ENCODE data around the gene EFNA3.
"Not testable (repeated sequence)": the region's sequence is repeated elsewhere in the genome, so short reads cannot be mapped to it uniquely, and the experiment has no call there.

Gene EFNA3

DNA sequence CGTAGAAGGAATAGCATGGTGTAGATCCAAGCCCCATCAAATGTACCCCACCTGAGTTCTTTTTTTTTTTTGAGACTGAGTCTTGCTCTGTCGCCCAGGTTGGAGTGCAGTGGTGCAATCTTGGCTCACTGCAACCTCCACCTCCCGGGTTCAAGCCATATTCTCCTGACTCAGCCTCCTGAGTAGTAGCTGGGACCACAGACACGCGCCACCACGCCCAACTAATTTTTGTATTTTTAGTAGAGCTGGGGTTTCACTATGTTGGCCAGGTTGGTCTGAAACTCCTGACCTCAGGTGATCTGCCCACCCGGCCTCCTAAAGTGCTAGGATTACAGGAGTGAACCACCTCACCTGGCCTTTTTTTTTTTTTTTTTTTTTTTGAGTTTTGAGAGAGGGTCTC lies 39.5 kb downstream of the EFNA3 start:
- DNase-seq: not testable (repeated sequence)

DNA sequence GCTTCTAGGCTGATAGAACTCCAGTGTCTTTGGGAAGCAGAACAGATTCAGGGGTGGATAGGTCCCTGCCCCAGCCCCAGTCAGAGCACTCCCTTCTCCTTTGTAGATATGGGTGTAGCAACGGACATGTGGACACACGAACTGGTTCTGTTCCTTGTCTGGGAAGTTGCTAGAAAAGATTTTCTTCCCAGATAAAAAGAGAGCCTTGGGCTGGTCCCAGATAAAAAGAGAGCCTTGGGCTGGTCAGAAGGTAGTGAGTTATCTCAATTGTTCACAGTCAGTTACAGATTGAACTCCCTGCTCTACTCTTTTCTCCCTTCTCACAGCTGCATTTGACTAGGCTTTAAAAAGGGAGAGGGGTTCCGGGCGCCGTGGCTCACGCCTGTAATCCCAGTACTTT lies 41.6 kb downstream of the EFNA3 start:
- no peak for DNase-seq

DNA sequence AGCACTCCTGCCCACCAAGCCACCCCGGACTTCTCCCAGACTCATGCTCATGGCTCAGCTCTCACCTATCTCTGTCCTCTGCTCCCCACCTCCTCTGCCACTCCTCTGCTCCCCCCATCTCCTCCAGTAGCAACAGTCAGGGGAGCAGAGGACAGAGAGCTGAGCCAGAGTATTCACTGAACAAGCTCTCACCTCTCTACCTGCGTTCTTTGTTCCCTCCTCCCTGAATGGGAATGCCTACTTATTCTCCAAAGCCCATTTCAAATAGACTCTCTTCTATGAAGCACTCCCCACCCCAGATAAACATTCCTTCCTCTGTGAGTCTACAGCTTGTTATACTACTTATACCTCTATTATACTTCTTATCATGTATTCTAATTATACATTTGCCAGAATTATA lies 42.6 kb downstream of the EFNA3 start:
- DNase-seq: no peak

DNA sequence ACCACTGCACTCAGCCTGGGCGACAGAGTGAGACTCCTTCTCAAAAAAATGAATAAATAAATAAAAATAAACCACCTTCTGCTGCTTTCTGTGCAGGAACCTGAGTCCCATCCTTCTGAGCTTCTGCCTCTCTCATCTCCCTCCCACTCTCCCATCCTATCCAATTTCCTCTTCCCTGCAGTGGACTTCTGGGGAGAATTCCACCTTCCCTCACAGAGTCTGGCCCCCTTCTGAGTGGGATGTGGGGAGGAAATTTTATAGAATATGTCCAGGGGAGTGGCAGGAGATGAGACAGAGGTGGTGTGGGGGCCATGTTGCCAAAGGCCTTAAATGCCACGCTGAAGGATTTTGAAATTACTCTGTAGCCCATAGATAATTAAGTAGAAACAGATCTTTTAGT lies 43.7 kb downstream of the EFNA3 start:
- no peak for DNase-seq

DNA sequence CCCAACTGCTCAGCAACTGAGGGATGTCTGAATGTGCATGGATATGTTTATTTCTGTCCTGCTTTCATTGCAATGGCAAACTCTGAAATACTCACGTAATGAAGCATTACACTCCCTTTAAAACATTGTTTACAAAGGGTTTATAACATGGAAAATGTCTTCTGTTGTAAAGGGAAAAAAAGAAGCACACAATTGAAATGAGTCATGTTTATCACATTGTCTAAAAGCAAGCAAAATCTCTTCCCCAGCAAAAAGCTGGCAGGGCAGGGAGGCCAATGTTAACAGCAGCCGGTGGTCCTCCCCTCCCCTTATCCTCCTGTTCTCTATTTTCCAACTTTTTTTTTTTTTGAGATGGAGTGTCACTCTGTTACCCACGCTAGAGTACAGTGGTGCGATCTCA lies 45.2 kb downstream of the EFNA3 start:
- no peak for DNase-seq

DNA sequence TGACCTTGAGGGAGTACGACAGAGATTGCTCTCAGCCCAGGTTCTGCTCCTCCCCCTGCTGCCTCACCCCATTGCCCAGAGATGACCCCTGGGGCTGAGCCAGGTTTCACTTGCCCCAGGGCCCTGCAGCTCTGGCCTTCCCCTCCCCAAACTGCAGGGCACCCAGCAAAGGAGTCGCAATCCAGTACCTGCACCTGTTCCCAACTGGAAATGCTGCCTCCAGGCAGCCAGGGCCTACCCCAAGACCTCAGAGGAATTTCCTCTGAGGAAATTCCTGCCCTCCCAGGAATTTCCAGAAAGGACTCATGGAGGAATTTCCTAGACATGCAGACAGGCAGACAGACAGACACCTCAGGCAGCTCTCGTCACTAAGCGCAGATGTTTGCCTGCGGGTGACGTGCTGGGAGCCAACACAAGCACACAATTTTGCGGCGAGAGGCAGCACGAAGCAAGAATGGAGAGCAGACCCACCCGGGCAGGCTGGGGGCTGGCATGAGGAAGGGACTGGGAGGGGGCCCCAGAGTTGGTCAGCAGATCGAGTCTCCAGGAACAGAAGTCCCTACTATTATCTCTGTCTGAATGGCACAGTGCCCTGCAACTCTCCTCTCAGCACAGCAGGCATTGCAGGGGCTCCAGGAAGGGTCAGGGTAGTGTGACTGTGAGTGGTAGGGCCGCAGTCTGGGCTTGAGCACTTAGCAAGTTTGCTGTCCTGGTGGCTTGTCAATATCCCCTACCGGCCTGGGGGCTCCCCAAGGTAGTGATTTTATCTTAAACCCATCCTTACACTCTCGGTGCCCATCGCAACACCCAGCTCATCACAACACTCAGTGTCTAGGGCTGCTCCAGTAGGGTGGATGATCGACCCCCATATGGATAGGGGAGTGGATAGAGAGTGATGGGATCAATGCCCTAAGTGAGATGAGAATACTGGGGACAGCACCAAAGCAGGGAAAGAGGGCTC lies 46.1 kb downstream of the EFNA3 start:
- DNase-seq: no peak

DNA sequence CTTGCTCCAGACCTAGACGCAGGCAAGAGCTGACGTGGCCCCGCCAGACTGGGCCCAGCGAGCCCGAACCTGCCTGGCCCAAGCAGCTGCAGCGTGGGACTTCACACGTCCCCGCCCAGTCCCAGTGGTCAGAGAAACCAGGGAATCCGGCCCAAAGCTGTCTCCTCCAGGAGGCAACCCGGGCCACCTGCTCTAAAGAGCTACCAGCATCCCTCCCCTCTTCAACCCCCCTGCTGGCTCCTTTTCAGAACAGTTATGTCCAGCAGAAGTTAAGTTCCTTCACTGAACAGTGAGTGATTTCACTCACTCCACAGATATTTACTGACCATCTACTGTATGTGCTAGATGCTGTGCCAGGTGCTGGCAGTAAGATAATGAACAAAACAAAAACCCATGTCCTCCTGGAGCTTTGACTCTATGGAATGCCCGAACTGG lies 46.9 kb downstream of the EFNA3 start:
- DNase-seq: no peak

DNA sequence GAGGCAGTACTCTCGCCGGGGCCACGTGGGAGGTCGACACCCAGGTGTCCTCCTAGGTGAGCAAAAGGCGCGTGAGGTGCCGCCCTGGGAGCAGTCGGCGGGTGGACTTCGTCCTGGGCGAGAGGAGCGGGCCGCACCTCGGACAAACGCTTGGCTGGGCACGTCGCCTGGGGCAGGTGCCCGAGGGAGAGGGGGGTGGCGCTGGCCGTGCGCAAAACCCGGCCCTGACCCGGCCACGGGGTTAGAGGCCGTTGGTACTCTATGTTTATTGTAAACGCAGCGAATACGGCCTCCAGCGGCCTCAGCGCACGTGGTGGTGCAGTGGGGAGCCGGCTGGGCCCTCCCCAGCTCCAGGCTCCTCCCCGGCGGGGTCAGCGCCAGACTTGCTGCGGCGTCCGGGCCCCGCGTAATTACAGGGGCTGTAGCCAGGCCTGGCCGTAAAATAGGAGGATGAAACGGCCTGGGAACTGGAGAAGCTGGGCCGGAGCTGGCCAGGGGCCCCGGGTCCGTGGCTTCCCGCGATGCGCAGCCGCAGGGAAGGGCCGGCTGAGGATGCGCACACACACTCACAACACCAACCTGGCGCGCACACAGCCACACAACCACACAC lies 47.4 kb downstream of the EFNA3 start:
- no peak for DNase-seq

DNA sequence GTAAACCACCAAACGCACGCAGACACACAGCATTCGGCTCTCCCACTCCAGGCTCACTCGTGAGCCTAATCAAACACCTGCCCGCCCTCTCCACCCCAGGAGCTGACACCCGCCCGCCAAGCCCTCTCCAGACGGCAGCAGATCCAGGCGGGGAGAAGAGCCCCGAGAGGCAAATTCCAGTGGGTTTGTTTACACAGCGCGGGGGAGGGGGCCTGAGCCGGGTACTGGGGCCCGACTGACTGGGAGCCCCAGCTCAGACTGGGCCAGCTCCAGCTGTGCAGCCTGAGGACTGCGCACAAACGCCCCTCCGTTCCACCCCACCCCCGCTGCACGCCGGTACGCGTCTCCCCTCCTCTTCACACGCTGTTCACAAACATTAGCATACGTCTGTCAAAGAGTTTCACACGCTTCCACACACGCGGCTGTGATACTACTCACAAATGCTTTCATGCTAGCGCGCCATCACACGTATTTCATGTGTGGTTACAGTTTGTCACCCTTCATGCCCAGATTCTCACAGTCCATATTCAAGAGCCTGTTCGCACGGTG lies 48.0 kb downstream of the EFNA3 start:
- DNase-seq: no peak

DNA sequence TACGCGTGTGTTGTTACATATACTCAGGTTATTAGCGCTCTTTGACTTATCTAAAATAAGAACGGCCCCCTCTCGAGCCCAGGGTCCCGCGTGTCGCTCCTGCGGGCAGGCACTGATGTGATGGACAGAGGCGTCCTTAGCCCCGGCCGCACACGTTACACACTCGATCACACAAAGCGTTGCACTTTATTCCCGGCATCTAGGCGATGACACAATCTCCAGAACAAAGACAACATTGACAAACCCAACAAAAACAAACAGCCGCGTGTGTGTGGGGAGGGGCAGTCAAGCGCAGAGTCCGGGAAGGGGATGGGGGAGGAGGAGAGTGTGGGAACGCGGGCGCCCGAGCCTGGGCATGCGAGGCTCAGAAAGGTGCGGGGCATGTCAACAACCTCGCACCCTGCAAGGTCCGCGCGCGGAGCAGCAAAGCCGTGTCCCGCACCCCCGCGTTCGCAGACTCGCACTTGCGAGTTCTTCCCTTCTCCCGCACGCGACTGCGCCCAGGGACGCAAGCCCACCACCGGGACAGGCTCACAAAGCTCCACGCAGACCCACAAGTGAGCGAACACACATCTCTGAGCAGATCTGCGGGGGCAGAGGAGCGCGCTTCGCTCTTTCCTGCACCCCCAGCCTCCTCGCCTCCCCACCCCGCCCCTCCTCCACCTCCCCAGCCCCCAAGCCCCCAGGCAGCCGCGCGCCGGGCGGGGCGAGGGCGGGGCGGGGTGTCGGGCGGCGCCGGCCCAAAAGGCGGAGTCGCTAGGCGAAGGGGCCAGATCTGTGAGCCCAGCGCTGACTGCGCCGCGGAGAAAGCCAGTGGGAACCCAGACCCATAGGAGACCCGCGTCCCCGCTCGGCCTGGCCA lies 48.7 kb downstream of the EFNA3 start, which contains the start of gene EFNA1:
TSS of gene EFNA1 (plus strand) at position 772 of the 862 bp plus-strand sequence. CDS start 102 bp downstream, outside the sequence.
- DNase-seq: no peak

DNA sequence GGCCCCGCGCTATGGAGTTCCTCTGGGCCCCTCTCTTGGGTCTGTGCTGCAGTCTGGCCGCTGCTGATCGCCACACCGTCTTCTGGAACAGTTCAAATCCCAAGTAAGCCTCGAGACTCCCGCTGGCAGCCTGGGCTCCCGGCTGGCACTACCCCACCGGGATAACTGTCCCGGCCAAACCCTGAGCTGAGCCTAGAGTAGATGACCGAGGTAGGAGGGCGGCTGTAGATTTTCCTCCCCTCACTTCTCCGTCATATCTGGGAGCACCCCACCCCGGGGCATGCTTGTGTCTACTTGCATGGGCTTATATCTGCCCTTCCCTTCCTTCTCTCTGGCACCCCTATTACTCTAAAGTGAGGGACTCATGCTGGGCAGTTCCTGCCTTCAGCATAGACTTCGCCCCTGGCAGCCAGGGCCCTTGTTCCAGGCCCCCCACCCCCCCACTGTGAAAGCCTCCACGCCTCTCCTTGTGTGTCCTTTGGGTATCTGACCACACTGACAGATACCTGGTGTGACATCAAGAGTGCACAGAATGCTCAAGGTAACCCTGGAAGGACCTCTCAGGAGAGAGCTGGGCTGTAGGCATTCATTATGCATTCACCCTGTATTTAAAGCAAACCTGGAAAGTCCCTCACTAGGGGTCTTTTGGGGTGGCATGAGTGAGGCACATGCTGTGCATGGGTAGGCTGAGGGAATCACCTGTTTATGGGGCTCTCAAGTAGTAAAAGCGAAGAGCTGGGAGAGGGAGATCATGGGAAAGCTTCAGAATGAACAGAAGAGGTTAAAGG lies 49.5 kb downstream of the EFNA3 start:
- DNase-seq: no peak

DNA sequence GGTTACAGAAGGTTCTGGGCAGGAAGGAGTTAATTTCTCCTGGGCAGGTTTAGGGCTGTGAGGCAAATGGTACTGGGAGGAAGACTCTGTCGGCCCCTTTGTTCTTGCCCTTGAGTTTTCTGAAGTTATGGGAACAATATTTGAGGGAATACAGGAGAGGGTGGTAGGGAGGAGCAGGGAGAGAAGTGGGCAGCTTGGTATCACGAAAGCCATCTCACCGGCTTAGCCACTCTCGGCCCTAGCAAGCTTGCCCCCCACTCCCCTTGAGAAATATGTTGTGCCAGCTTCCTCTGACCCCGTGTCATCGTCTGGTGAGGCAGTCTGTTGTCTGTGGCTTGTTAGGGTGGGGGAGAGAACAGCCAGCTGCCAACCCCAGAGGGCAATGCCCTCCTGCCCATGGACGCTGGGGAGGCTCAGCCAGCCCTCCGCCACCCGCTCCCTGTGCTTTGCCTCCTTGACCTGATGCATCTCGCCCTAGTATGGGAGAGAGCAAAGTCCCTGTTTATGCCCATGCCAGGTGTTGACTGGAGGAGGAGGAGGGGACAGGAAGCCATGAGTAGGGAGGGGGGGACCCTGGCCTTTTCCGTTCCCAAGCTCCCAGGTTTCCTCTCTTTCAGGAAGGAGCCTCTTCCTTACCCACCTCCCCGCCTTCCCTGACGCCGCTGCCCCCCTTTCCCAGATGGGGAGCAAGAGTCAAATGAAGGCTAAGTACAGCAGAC lies 50.3 kb downstream of the EFNA3 start:
- no peak for DNase-seq

DNA sequence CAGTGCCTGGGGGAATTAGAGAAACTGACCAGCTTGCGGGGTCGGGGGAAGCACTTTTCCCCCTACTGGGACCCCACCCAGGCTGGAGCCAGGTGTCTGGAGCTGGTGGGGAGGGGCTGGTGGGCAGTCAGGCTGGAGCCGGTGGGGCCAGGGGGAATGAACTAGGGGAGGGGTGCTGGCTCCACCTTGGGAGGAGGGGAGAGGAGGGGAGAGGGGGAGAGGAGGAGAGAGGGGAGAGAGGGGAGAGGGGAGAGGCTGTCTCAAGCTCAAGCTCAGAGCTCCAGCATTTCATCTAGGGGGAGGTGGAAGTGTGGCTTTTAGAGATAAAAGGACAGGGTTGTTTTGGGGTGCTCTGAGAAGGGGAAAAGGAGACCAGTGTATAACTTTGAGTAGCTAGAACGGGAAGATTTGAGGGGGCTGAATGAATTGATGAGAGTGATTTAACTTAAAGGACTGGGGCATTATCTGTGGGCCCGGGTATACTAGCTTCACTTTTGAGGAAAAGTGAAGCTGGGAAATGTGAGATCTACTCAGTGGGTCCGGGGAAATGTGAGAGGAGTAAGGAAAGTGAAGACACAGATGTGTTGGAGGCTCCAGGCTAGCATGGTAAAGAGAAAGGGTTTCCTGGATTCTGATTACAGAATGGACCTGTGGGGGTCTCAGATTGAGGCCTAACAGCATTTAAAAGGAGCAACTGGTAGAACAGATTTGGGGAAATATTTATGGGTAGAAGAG lies 51.8 kb downstream of the EFNA3 start:
- DNase-seq: no peak

DNA sequence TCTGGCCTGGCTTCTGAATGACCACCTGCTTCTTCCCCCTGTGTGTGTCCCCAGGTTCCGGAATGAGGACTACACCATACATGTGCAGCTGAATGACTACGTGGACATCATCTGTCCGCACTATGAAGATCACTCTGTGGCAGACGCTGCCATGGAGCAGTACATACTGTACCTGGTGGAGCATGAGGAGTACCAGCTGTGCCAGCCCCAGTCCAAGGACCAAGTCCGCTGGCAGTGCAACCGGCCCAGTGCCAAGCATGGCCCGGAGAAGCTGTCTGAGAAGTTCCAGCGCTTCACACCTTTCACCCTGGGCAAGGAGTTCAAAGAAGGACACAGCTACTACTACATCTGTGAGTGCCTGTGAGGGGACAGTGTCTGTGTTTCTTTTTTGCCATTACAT lies 52.6 kb downstream of the EFNA3 start:
- no peak for DNase-seq

DNA sequence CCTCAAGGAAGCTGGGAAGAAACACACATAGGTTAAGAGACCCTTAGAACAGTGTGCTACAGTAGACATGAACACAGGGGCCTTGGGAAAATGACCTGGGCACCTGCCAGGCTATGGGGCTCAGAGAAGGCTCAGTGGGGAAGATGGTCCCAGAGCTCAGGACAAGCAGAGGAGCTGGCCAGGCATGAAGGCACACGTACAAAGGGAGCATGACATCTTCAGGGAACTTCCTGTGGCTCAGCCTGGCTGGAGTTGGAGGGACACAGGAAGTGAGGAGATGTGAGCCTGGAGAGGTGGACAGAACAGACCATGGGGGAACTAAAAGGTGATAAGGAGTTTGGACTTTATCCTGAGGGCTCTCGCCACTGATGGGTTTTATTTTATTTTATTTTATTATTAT lies 53.2 kb downstream of the EFNA3 start:
- no peak for DNase-seq

DNA sequence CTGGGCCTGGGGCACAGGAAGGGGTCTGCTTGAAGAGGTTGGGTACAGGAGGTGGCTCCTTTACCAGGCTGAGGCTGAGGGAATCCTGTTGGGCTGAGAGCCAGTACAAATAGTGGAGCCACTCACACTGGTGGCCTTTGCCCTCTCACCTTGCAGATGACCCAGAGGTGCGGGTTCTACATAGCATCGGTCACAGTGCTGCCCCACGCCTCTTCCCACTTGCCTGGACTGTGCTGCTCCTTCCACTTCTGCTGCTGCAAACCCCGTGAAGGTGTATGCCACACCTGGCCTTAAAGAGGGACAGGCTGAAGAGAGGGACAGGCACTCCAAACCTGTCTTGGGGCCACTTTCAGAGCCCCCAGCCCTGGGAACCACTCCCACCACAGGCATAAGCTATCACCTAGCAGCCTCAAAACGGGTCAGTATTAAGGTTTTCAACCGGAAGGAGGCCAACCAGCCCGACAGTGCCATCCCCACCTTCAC lies 55.2 kb downstream of the EFNA3 start:
- DNase-seq: no peak

DNA sequence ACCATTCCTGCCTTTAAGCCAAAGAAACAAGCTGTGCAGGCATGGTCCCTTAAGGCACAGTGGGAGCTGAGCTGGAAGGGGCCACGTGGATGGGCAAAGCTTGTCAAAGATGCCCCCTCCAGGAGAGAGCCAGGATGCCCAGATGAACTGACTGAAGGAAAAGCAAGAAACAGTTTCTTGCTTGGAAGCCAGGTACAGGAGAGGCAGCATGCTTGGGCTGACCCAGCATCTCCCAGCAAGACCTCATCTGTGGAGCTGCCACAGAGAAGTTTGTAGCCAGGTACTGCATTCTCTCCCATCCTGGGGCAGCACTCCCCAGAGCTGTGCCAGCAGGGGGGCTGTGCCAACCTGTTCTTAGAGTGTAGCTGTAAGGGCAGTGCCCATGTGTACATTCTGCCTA lies 55.7 kb downstream of the EFNA3 start:
- DNase-seq: no peak

DNA sequence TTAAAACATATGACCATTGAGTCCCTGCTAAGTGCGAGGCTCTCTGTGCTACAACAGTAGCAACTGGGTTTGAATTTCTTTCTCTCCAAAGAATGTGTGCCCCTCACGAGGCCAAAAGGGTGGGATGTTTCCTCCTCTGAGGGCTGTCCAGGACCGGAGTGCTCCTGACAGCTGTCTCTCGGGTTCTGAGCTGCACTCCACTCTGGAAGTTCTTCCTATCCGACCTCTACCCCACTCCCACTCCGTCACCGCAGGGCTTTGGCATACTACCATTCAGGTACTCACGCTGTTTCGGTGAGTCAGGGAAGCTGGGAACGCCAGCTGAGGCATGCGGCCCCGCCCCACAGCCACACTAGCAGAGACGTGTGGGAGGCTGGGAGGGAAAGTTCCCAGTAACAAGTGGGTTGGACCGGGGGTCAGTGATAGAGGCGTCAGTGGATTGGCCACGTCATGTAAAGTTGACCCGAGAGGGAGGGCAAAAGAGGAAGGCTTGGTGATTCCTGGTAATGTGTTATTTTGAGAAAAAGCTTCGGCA lies 56.3 kb downstream of the EFNA3 start:
- no peak for DNase-seq

DNA sequence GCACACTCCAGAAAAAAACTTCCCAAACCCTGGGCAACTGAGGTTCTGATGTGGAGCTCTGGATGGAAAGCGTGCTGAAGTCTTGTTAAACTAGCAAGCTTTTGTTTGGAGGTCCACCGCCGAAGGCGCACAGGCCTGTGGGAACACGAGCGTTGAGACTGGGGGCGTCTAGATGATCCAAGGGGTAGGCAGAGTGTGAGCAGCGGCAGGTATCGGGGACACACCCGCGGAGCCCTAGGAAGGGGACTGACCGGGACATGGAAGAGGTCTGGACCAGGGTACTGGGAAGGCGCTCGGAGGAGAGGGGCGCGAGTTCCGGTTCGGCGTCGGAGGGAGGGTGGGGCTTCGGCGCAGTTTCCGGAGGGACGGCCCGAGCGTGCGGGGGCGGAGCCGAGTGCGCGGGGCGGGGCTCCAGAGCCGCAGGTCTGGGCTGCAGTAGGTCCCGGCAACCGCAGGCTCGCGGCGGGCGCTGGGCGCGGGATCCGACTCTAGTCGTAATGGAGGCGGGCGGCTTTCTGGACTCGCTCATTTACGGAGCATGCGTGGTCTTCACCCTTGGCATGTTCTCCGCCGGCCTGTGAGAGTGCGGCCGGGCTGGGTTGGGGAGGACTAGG lies 56.9 kb downstream of the EFNA3 start, which contains the start of gene SLC50A1:
TSS of gene SLC50A1 (plus strand) at position 438 of the 614 bp plus-strand sequence. CDS start at position 498, 60 bp downstream.
- DNase-seq: peak; percentile 71

DNA sequence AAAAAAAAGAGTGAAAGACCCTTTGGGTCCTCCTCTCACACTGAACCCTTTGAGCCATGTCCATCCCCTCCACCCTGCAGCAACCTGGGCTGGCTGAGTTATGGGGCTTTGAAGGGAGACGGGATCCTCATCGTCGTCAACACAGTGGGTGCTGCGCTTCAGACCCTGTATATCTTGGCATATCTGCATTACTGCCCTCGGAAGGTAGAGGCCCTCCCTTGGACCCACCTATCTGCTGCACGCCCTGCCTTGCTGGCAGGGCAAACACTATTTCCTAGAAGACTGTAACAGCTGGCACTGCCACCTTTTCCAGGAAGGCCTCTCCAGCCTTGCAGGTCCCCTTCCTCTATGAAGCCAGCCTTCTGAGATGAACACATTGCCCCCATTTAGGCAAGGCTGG lies 58.1 kb downstream of the EFNA3 start:
- DNase-seq: no peak
